K562 (cell line): ENCODE results near the gene MAGIX. TPM values are rescaled to one million over a fixed set of nuclear protein-coding genes. Genes with fewer than 3 reads are reported as not detected.

Experiments used
- ATF6 ChIP-seq: sonication (generic); formaldehyde crosslinking; IDR thresholded peaks from 2 replicates; pipeline ENCODE4 v1.4.0; 2020; ENCODE audit warnings: mild to moderate bottlenecking, missing genetic modification reagents
- BCOR ChIP-seq: fragments of 450-650 bp; IDR thresholded peaks from 2 replicates; pipeline ENCODE4 v1.6.1; 2016
- E2F4 ChIP-seq: sonication (generic); formaldehyde crosslinking; IDR thresholded peaks from 2 replicates; pipeline ENCODE4 v1.8.0; 2022; ENCODE audit warnings: mild to moderate bottlenecking, low read depth, missing genetic modification reagents
- ERF ChIP-seq: fragments of 450-650 bp; formaldehyde crosslinking; IDR thresholded peaks from 2 replicates; pipeline ENCODE4 v1.4.0; 2020; ENCODE audit warnings: mild to moderate bottlenecking, mixed read lengths
- ETV5 ChIP-seq: sonication (generic); formaldehyde crosslinking; IDR thresholded peaks from 2 replicates; pipeline ENCODE4 v1.4.0; 2020; ENCODE audit warnings: low read depth, mild to moderate bottlenecking, missing genetic modification reagents
- EWSR1 ChIP-seq: fragments of 450-650 bp; IDR thresholded peaks from 2 replicates; pipeline ENCODE4 v1.6.1; 2018; ENCODE audit warnings: borderline replicate concordance, mild to moderate bottlenecking, low read depth, moderate library complexity; ENCODE audit not compliant: partially characterized antibody
- FOXO4 ChIP-seq: fragments of 450-650 bp; formaldehyde crosslinking; IDR thresholded peaks from 2 replicates; pipeline ENCODE4 v1.4.0; 2020; ENCODE audit warnings: mild to moderate bottlenecking, moderate library complexity
- GABPA ChIP-seq: fragments of 200-800 bp; sonication (Bioruptor generic); conservative IDR thresholded peaks from 2 replicates; pipeline ENCODE4 v1.6.1; 2016; ENCODE audit warnings: low read depth, missing genetic modification characterization, missing compliant biosample characterization
- ILF3 ChIP-seq: fragments of 450-650 bp; IDR thresholded peaks from 2 replicates; pipeline ENCODE4 v1.6.1; 2018; ENCODE audit warnings: antibody characterized with exemption, mild to moderate bottlenecking, moderate library complexity, borderline replicate concordance
- KLF1 ChIP-seq: fragments of 450-650 bp; IDR thresholded peaks from 2 replicates; pipeline ENCODE4 v1.6.1; 2016; ENCODE audit warnings: missing genetic modification characterization, missing compliant biosample characterization
- KLF6 ChIP-seq: fragments of 250-450 bp; sonication (Bioruptor Pico); IDR thresholded peaks from 2 replicates; pipeline ENCODE4 v1.4.0; 2020; ENCODE audit warnings: mild to moderate bottlenecking, moderate library complexity, borderline replicate concordance
- MCM5 ChIP-seq: fragments of 450-650 bp; IDR thresholded peaks from 2 replicates; pipeline ENCODE4 v1.6.1; 2016; ENCODE audit warnings: low read depth
- PYGO2 ChIP-seq: fragments of 450-650 bp; IDR thresholded peaks from 2 replicates; pipeline ENCODE4 v1.6.1; 2016; ENCODE audit warnings: mild to moderate bottlenecking, missing genetic modification characterization, moderate library complexity, missing compliant biosample characterization
- SIN3B ChIP-seq: fragments of 450-650 bp; IDR thresholded peaks from 2 replicates; pipeline ENCODE4 v1.6.1; 2017; ENCODE audit warnings: low read depth, mild to moderate bottlenecking, moderate library complexity
- SP1 ChIP-seq: sonication (generic); formaldehyde crosslinking; IDR thresholded peaks from 2 replicates; pipeline ENCODE4 v1.8.1; 2022; ENCODE audit warnings: mild to moderate bottlenecking, missing genetic modification reagents
- ZNF696 ChIP-seq: fragments of 250-450 bp; sonication (Bioruptor Pico); conservative IDR thresholded peaks from 2 replicates; pipeline ENCODE4 v1.4.0; 2020; ENCODE audit warnings: mild to moderate bottlenecking, moderate library complexity
- ZNF77 ChIP-seq: fragments of 250-450 bp; sonication (Bioruptor Pico); IDR thresholded peaks from 2 replicates; pipeline ENCODE4 v1.5.0; 2020
- polyA plus RNA-seq, 8 experiments: library from polyadenylated mRNA; depleted of rRNA in 4 of 8; stranded (reverse) in 5 of 8; unstranded in 3 of 8; fragments of >200 nt; fragmentation: Nextera tagmentation in 2 of 8; fragmentation: Illumina TruSeq in 1 of 8; extraction: Ambion mirVana in 2 of 8; extraction: Trizol in 1 of 8; gene quantifications; 2 replicates each; pipeline versions ENCODE4 v1.2.1 to v1.2.3, GENCODE V29; 2011 to 2014; ENCODE audit warnings: inconsistent platforms in 1 of 8, missing spikeins in 1 of 8
- total RNA-seq, 7 experiments: library from RNA; depleted of rRNA in 6 of 7; stranded (reverse); fragments of >200 nt in 6 of 7; fragmentation: Illumina TruSeq in 2 of 7; extraction: Trizol in 2 of 7; gene quantifications; 2 replicates each; pipeline versions ENCODE4 v1.2.1 to v1.2.3, GENCODE V29; 2011 to 2021; ENCODE audit warnings: low replicate concordance in 1 of 7

MAGIX gene
- total and polyA plus RNA-seq, 9 of the 15 experiments (the other 6 are each of a cell fraction or from before 2014, with no cell fraction given), result 0.08 to 3.5 (median 0.47) TPM

GRCh38 chrX:49190821-49191573, 28.4 kb downstream of the MAGIX start (continued):
- no peak for TF ChIP-seq E2F4
- no peak for TF ChIP-seq KLF1
- TF ChIP-seq ERF, result no peak
- TF ChIP-seq PYGO2, result no peak
- TF ChIP-seq SP1 (CRISPR knock-in tag), result peak; percentile 90
- TF ChIP-seq ATF6 (CRISPR knock-in tag), result no peak
- TF ChIP-seq GABPA, result peak; percentile 87
- TF ChIP-seq ETV5 (CRISPR knock-in tag), result no peak
- no peak for TF ChIP-seq MCM5
- TF ChIP-seq FOXO4, result no peak
- no peak for TF ChIP-seq ZNF696 (CRISPR knock-in tag)
- no peak for TF ChIP-seq BCOR
- TF ChIP-seq ZNF77, result no peak
- no peak for TF ChIP-seq SIN3B
- TF ChIP-seq EWSR1, result no peak
- no peak for TF ChIP-seq ILF3
- no peak for TF ChIP-seq KLF6 (CRISPR knock-in tag)
